ENCODE measurements around the gene CRIM1. TPM values are rescaled to one million over a fixed set of nuclear protein-coding genes. Genes with fewer than 3 reads are reported as not detected.
"Not testable (repeated sequence)": the region's sequence is repeated elsewhere in the genome, so short reads cannot be mapped to it uniquely, and the experiment has no call there.

The CRIM1 gene
- total and polyA plus RNA-seq, 12 donors, result 7.6 to 66.3 (median 24.3) TPM

DNA sequence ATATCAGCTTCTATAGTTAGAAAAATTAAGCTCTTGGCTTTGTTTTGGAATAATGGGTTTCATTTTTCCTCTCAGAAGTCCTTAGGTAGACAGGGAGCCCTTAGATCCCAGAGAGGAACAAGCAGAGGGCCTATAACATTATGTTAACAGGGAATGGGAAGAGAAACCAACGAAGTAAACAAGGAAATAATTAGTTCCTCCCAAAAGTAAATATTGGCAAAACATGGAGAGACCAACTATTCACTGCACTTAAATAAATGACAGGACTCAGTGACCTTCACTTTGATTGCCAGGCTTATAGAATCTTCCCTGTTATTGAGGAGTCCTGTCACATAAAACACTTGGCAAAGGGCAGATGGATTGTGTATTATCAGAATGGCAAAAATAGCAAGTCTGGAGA, 5.3 kb downstream of the CRIM1 start:
- intact Hi-C loops (cut with DNase I), result no loop called here
- H3K27me3 ChIP-seq, result no peaks in the 10 kb centered on the region
- H3K4me3 ChIP-seq, result no peak overlapping the region
- 56 to 76% (median 62%) methylated on average over 1 of the region's 1 CpG for WGBS, 4 donors
- no peak for DNase-seq
- no peaks in the 10 kb centered on the region for H3K9me3 ChIP-seq (replicated peaks in 1 of 3)
- no peaks in the 10 kb centered on the region for H3K36me3 ChIP-seq (replicated peaks in 1 of 2)
- no peak for TF ChIP-seq CTCF (IDR thresholded peaks at IDR 0.05)
- TF ChIP-seq POLR2A (IDR thresholded peaks at IDR 0.05), result no peak
- no peak overlapping the region for H3K27ac ChIP-seq
- H3K4me1 ChIP-seq (replicated peaks in 1 of 2), result peaks cover 3 to 6% of the 10 kb centered on the region in 2 donors

DNA sequence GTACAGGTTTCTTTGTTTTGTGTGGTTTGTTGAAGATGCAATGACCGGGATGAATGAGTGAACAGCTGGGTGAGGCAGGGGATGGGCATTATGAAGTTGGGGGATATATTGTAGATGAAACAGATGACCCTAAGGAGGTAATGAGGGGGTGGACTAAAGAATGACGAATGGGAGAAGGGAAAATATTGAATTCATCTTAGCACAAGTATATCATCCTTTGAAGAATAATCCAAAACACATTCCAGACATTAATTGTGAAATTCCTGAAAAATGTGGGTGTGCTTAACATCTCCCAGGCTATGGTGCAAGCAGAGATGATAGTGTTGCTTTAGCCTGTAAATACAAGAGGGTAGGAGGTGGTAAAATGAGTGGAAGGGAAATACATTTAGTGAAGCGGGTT, 5.8 kb downstream of the CRIM1 start:
- H3K27ac ChIP-seq, result peak overlapping the region in 1 of 5 donors; percentile 32
- no peak for DNase-seq
- no peak for TF ChIP-seq POLR2A (IDR thresholded peaks at IDR 0.05)
- TF ChIP-seq CTCF (IDR thresholded peaks at IDR 0.05), result no peak
- no peak overlapping the region for H3K4me3 ChIP-seq
- intact Hi-C loops (cut with DNase I), result no loop called here
- H3K36me3 ChIP-seq (replicated peaks in 1 of 2), result no peaks in the 10 kb centered on the region
- no peaks in the 10 kb centered on the region for H3K9me3 ChIP-seq (replicated peaks in 1 of 3)
- H3K4me1 ChIP-seq (replicated peaks in 1 of 2), result peaks cover 3 to 6% of the 10 kb centered on the region in 2 donors
- no peaks in the 10 kb centered on the region for H3K27me3 ChIP-seq
- WGBS, 4 donors, result 76 to 83% (median 80%) methylated on average over 3 of the region's 3 CpGs

GRCh38 chr2:36362291-36362690, 6.7 kb downstream of the CRIM1 start:
- WGBS, 4 donors, result 74 to 92% (median 83%) methylated on average over 3 of the region's 3 CpGs
- H3K27me3 ChIP-seq, result no peaks in the 10 kb centered on the region
- TF ChIP-seq CTCF (IDR thresholded peaks at IDR 0.05) (no peak), POLR2A (IDR thresholded peaks at IDR 0.05) (no peak)
- H3K4me1 ChIP-seq (replicated peaks in 1 of 2), result peaks cover 3 to 6% of the 10 kb centered on the region in 2 donors
- no peak overlapping the region for H3K27ac ChIP-seq
- no peak for DNase-seq
- no peak overlapping the region for H3K4me3 ChIP-seq
- no peaks in the 10 kb centered on the region for H3K9me3 ChIP-seq (replicated peaks in 1 of 3)
- no peaks in the 10 kb centered on the region for H3K36me3 ChIP-seq (replicated peaks in 1 of 2)
- intact Hi-C loops (cut with DNase I), result no loop called here

GRCh38 chr2:36363085-36363484, 7.5 kb downstream of the CRIM1 start:
- H3K4me3 ChIP-seq; H3K27ac ChIP-seq; intact Hi-C loops (cut with DNase I); DNase-seq; H3K4me1 ChIP-seq (replicated peaks in 1 of 2); H3K9me3 ChIP-seq (replicated peaks in 1 of 3); H3K27me3 ChIP-seq; H3K36me3 ChIP-seq (replicated peaks in 1 of 2): not testable (repeated sequence)
- 93 to 100% (median 97%) methylated on average over 2 of the region's 2 CpGs for WGBS, 4 donors

DNA sequence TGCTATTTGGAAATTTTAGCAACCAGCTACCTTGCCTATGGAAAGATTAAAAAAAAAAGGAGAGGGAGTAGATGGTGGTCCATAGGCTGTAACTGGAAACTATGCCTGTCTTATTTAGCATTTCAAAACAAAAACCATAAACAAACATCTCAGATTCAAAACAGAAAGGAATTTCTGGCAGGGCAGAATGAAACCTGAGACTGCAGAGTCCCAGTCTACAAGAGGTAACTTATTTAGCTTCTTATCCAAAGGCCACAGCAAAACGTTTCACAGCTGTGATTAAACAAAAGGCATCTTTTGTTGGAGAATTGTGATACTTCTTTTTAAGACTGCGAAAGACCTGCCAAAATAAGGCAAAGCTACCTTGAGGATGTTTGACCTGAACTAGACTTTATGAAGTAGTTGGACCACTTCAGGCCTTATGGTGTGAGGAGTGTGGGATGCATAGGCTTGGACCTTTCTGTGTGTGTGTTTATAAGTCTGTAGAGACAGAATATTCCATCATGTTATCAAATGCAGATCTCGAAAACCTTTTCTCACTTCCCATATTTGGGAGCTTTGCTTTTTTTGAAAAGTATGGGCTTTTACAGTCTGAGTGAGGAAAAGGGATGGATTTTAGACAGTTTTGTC, 11.0 kb downstream of the CRIM1 start:
- Histone ChIP-seq H3K4me3 (no peak overlapping the region), H3K27ac (no peak overlapping the region), H3K4me1 (replicated peaks in 1 of 2) (peaks cover 3 to 15% of the 10 kb centered on the region in 2 donors), H3K9me3 (replicated peaks in 1 of 3) (no peaks in the 10 kb centered on the region), H3K27me3 (no peaks in the 10 kb centered on the region), H3K36me3 (replicated peaks in 1 of 2) (no peaks in the 10 kb centered on the region)
- WGBS, 4 donors, result 61 to 74% (median 66%) methylated on average over 3 of the region's 3 CpGs
- intact Hi-C loops (cut with DNase I), result no loop called here
- no peak for DNase-seq
- no peak for TF ChIP-seq CTCF (IDR thresholded peaks at IDR 0.05)
- no peak for TF ChIP-seq POLR2A (IDR thresholded peaks at IDR 0.05)
